K562 (cell line): Measurements from ENCODE around the gene TOGARAM2. TPM values are rescaled to one million over a fixed set of nuclear protein-coding genes. Genes with fewer than 3 reads are reported as not detected.

Source experiments
- ATAC-seq: fragments of 200-7000 bp; cut with Tn5 transposase; 3 replicates; pipeline ENCODE4 v1.9.1; 2020; ENCODE audit warnings: moderate library complexity
- BruUV-seq: library from RNA; stranded (reverse); fragments of 400-500 nt; replicated peaks from 2 replicates; lab custom pipeline; 2021; lab: Mats Ljungman, UMichigan
- CTCF ChIA-PET: fragments of 300-600 bp; formaldehyde crosslinking; extraction: SDS; loops from one replicate; lab custom pipeline; 2021; ENCODE audit warnings: low intra/inter-chr PET ratio; lab: Yijun Ruan, JAX
- POLR2A ChIA-PET: fragments of 300-600, 350-650 bp; sonication (Branson Sonifier 250); formaldehyde crosslinking; extraction: SDS; loops from one replicate; lab custom pipeline; 2021; ENCODE audit warnings: antibody characterized with exemption, inconsistent platforms; lab: Yijun Ruan, JAX
- DNase-seq, 4 experiments: peaks; one replicate each; pipeline versions ENCODE4 v3.0.0 to v3.0.0-alpha.2; 2011 to 2018; ENCODE audit warnings: low spot score in 3 of 4, mixed read lengths in 3 of 4; ENCODE audit errors: extremely low read depth in 1 of 4
- FAIRE-seq: peaks from 2 replicates; lab custom pipeline; 2011; peaks lifted over from hg19 to GRCh38; lab: Jason Lieb, UNC
- H2AFZ ChIP-seq: 2 replicates; pipeline ENCODE4 v1.6.0; 2011; ENCODE audit warnings: low read depth, low read length, control low read depth, inconsistent platforms
- H3K27ac ChIP-seq: fragments of 200-600 bp; 3 replicates; pipeline ENCODE4 v1.8.0; 2011; ENCODE audit warnings: low read depth, mild to moderate bottlenecking, control low read depth, inconsistent platforms, low read length, moderate library complexity, mixed read lengths; ENCODE audit errors: extremely low read depth
- H3K27me3 ChIP-seq, 2 experiments: fragments of 300-600 bp in 1 of 2; 2 replicates in 1 of 2; 3 replicates in 1 of 2; pipeline versions ENCODE4 v1.6.0 to v1.8.0; 2011; ENCODE audit warnings: inconsistent platforms in 2 of 2, low read length in 2 of 2, mild to moderate bottlenecking in 1 of 2, mixed read lengths in 1 of 2, moderate library complexity in 1 of 2; ENCODE audit not compliant: control insufficient read depth in 2 of 2, insufficient read depth in 2 of 2
- H3K36me3 ChIP-seq: fragments of 300-600 bp; 3 replicates; pipeline ENCODE4 v1.8.0; 2011; ENCODE audit warnings: mild to moderate bottlenecking, low read length, inconsistent platforms; ENCODE audit not compliant: control insufficient read depth, insufficient read depth
- H3K4me1 ChIP-seq, 2 experiments: fragments of 200-600 bp in 1 of 2; replicated peaks in 1 of 2; 2 replicates in 1 of 2; 3 replicates in 1 of 2; pipeline versions ENCODE4 v1.5.1 to v1.8.0; 2011; ENCODE audit warnings: inconsistent platforms in 2 of 2, low read length in 2 of 2, mild to moderate bottlenecking in 1 of 2, mixed read lengths in 1 of 2, moderate library complexity in 1 of 2; ENCODE audit not compliant: control insufficient read depth in 2 of 2, insufficient read depth in 2 of 2
- H3K4me2 ChIP-seq: 2 replicates; pipeline ENCODE4 v1.6.1; 2011; ENCODE audit warnings: low read length, control low read depth, inconsistent platforms, mixed read lengths; ENCODE audit not compliant: insufficient read depth
- H3K4me3 ChIP-seq: fragments of 200-600 bp; sonication (generic), shearing (Covaris generic); 2 replicates; pipeline ENCODE4 v1.5.1; 2016; ENCODE audit warnings: control low read depth, inconsistent platforms
- H3K79me2 ChIP-seq: fragments of 200-600 bp; 3 replicates; pipeline ENCODE4 v1.8.0; 2011; ENCODE audit warnings: low read length, inconsistent platforms; ENCODE audit not compliant: control insufficient read depth, insufficient read depth
- H3K9ac ChIP-seq, 2 experiments: 2 replicates each; pipeline versions ENCODE4 v1.6.0 to v1.6.1; 2011; ENCODE audit warnings: low read depth in 2 of 2, low read length in 2 of 2, control low read depth in 1 of 2, inconsistent platforms in 1 of 2, mild to moderate bottlenecking in 1 of 2, mixed read lengths in 1 of 2; ENCODE audit not compliant: insufficient read depth in 1 of 2
- H3K9me1 ChIP-seq: one replicate; pipeline ENCODE4 v1.6.0; 2011; ENCODE audit warnings: inconsistent platforms, mild to moderate bottlenecking, low read length, moderate library complexity; ENCODE audit not compliant: control insufficient read depth, insufficient read depth
- H3K9me3 ChIP-seq: replicated peaks from 2 replicates; pipeline ENCODE4 v1.5.1; 2011; ENCODE audit warnings: low read depth, low read length, inconsistent platforms; ENCODE audit not compliant: control insufficient read depth, insufficient read depth
- H4K20me1 ChIP-seq: replicated peaks from 2 replicates; pipeline ENCODE4 v1.6.1; 2011; ENCODE audit warnings: low read length, inconsistent platforms, mixed read lengths; ENCODE audit not compliant: control insufficient read depth, insufficient read depth
- BRD4 ChIP-seq: fragments of 200-600 bp; sonication (generic); IDR thresholded peaks from 2 replicates; pipeline ENCODE4 v1.6.1; 2017; ENCODE audit warnings: inconsistent platforms
- BRF2 ChIP-seq: IDR thresholded peaks from 3 replicates; pipeline ENCODE4 v1.6.1; 2011; ENCODE audit warnings: borderline replicate concordance, mild to moderate bottlenecking; ENCODE audit not compliant: insufficient read length, insufficient read depth
- GABPA ChIP-seq: fragments of 200-800 bp; sonication (Bioruptor generic); conservative IDR thresholded peaks from 2 replicates; pipeline ENCODE4 v1.6.1; 2016; ENCODE audit warnings: low read depth, missing genetic modification characterization, missing compliant biosample characterization
- MYNN ChIP-seq, 2 experiments: sonication (generic); formaldehyde crosslinking in 1 of 2; IDR thresholded peaks; 2 replicates each; pipeline versions ENCODE4 v1.5.0 to v1.6.1; 2016 to 2020; ENCODE audit warnings: antibody characterized with exemption in 1 of 2, missing genetic modification reagents in 1 of 2
- TBP ChIP-seq: optimal IDR thresholded peaks from 2 replicates; pipeline ENCODE3; 2011; ENCODE audit warnings: low read depth, low read length, improper control_type of control experiment
- XRCC3 ChIP-seq: fragments of 450-650 bp; IDR thresholded peaks from 2 replicates; pipeline ENCODE4 v1.6.1; 2017; ENCODE audit warnings: mild to moderate bottlenecking, moderate library complexity
- ZKSCAN3 ChIP-seq: fragments of 250-450 bp; sonication (Bioruptor Pico); IDR thresholded peaks from 2 replicates; pipeline ENCODE4 v1.4.0; 2020
- ZNF277 ChIP-seq: fragments of 250-450 bp; sonication (Bioruptor Pico); IDR thresholded peaks from 2 replicates; pipeline ENCODE4 v1.8.0; 2022; ENCODE audit warnings: inconsistent platforms, mild to moderate bottlenecking, moderate library complexity, borderline replicate concordance
- ZNF282 ChIP-seq: sonication (generic); formaldehyde crosslinking; IDR thresholded peaks from 2 replicates; pipeline ENCODE4 v1.8.1; 2023; ENCODE audit warnings: missing genetic modification reagents
- ZSCAN32 ChIP-seq: fragments of 450-650 bp; formaldehyde crosslinking; IDR thresholded peaks from 2 replicates; pipeline ENCODE4 v1.4.0; 2020; ENCODE audit warnings: mild to moderate bottlenecking, moderate library complexity
- WGBS: fragments of 100-300 bp; shearing (Covaris generic); methylation state at CpG from one replicate; pipeline ENCODE4 v1.1.6; 2016; ENCODE audit warnings: low coverage, mixed read lengths; ENCODE audit not compliant: insufficient coverage; ENCODE audit errors: missing lambda C conversion rate; 5-methylcytosine and 5-hydroxymethylcytosine counted together
- in situ Hi-C: fragments of 300-500 bp; cut with MboI; formaldehyde crosslinking; loops from 4 replicates; pipeline ENCODE4 v1.15.0; 2018; ENCODE audit warnings: inconsistent platforms, mixed read lengths
- intact Hi-C: fragments of 100-400 bp; cut with micrococcal nuclease; formaldehyde crosslinking; loops from 2 replicates; pipeline ENCODE4 v1.14.2; 2022
- polyA plus RNA-seq, 8 experiments: library from polyadenylated mRNA; depleted of rRNA in 4 of 8; stranded (reverse) in 5 of 8; unstranded in 3 of 8; fragments of >200 nt; fragmentation: Nextera tagmentation in 2 of 8; fragmentation: Illumina TruSeq in 1 of 8; extraction: Ambion mirVana in 2 of 8; extraction: Trizol in 1 of 8; gene quantifications; 2 replicates each; pipeline versions ENCODE4 v1.2.1 to v1.2.3, GENCODE V29; 2011 to 2014; ENCODE audit warnings: inconsistent platforms in 1 of 8, missing spikeins in 1 of 8
- total RNA-seq, 7 experiments: library from RNA; depleted of rRNA in 6 of 7; stranded (reverse); fragments of >200 nt in 6 of 7; fragmentation: Illumina TruSeq in 2 of 7; extraction: Trizol in 2 of 7; gene quantifications; 2 replicates each; pipeline versions ENCODE4 v1.2.1 to v1.2.3, GENCODE V29; 2011 to 2021; ENCODE audit warnings: low replicate concordance in 1 of 7
- TF ChIP-seq, protein P1 (sequence below): fragments of 450-650 bp; IDR thresholded peaks from 2 replicates; pipeline ENCODE4 v1.6.1; 2018; ENCODE audit warnings: mild to moderate bottlenecking, low read depth; ENCODE audit not compliant: partially characterized antibody

The TOGARAM2 gene
- total and polyA plus RNA-seq, 9 of the 15 experiments (the other 6 are each of a cell fraction or from before 2014, with no cell fraction given), result not detected

DNA sequence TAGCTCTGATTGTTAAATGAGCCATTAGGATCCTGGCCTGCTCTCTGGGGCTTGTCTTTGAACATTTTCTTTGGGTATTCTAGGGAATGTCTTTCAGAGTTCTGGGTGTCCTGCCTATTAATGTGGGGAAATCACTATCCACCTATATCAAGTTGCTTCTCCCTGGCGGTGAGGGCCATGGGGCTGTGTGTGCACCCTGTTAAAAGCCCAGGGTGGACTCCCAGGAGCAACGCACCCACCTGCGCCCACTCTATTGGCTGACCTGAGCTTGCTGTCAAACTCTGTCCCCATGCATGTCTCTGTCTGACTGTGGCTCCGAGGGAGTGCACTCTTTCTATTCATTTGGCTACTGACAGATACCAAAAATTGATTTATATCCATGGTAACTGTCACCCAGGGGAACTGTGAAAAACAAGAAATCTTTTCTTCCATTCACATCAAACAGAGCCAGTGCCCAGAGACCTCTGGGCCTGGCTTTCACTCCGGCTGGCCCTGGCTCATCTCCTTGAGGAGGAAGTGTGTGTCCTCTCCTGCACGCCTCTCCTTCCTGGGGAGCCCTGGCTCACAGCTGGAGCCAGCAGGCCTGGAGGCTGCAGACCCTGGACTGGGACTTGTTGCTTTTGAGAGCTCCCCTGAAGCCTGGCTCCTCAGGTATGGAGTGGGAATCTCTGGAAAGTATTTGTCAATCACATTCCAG, 10.5 kb upstream of the TOGARAM2 start:
- CTCF ChIA-PET, result no interaction called here
- ATAC-seq, result no peak
- in situ Hi-C loops, result loop anchor here (25.0 kb wide), 1 partner anchor 1092 kb away; no protein-coding TSS in a partner anchor

GRCh38 chr2:28972778-28973335, 8.2 kb upstream of the TOGARAM2 start:
- POLR2A ChIA-PET, result no interaction called here
- BruUV-seq, result no TSS peak
- 2% methylated on average over 6 of the region's 6 CpGs for WGBS
- TF ChIP-seq ZNF277 (no peak), GABPA (no peak), MYNN (IDR thresholded peaks at IDR 0.05) (no peak), MYNN (CRISPR knock-in tag; IDR thresholded peaks at IDR 0.05) (no peak), BRF2 (no peak), ZKSCAN3 (CRISPR knock-in tag) (no peak), ZSCAN32 (no peak)
- TF ChIP-seq, protein P1, sequence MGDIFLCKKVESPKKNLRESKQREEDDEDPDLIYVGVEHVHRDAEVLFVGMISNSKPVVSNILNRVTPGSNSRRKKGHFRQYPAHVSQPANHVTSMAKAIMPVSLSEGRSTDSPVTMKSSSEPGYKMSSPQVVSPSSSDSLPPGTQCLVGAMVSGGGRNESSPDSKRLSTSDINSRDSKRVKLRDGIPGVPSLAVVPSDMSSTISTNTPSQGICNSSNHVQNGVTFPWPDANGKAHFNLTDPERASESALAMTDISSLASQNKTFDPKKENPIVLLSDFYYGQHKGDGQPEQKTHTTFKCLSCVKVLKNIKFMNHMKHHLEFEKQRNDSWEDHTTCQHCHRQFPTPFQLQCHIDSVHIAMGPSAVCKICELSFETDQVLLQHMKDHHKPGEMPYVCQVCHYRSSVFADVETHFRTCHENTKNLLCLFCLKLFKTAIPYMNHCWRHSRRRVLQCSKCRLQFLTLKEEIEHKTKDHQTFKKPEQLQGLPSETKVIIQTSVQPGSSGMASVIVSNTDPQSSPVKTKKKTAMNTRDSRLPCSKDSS, result no peak

More for the DNA sequence above, 10.5 kb upstream of the TOGARAM2 start:
- Histone ChIP-seq H3K27ac (no peak overlapping the region), H3K4me3 (no peak overlapping the region), H3K4me2 (no peak overlapping the region), H3K36me3 (no peaks in the 10 kb centered on the region), H3K79me2 (no peaks in the 10 kb centered on the region), H4K20me1 (no peaks in the 10 kb centered on the region), H2AFZ (no peak overlapping the region), H3K27me3 (peaks cover 6 to 30% of the 10 kb centered on the region in 2 experiments; a peak in 4 of 5 replicates), H3K9me1 (no peaks in the 10 kb centered on the region), H3K9me3 (no peaks in the 10 kb centered on the region), H3K9ac (no peak overlapping the region), H3K4me1 (no peaks in the 10 kb centered on the region)
- POLR2A ChIA-PET, result interaction anchor here (0.6 kb wide), 1 partner anchor 100 kb away, joined by 3 read pairs; no protein-coding TSS in a partner anchor
- no peak for TF ChIP-seq BRD4
- TF ChIP-seq ZNF282 (CRISPR knock-in tag), result no peak
- no peak for TF ChIP-seq XRCC3
- TF ChIP-seq TBP, result no peak
- BruUV-seq, result no TSS peak
- intact Hi-C loops, result no loop called here
- DNase-seq (no peak), FAIRE-seq (no peak)
- WGBS, result 2% methylated on average over 6 of the region's 6 CpGs

More at GRCh38 chr2:28972778-28973335, 8.2 kb upstream of the TOGARAM2 start:
- ATAC-seq (no peak), DNase-seq (no peak), FAIRE-seq (no peak)
- in situ Hi-C loops, result loop anchor here (25.0 kb wide), 1 partner anchor 1089 kb away; no protein-coding TSS in a partner anchor
- intact Hi-C loops, result no loop called here
- CTCF ChIA-PET, result no interaction called here
- Histone ChIP-seq H3K36me3 (no peaks in the 10 kb centered on the region), H3K4me1 (no peaks in the 10 kb centered on the region; a peak in 1 of 5 replicates), H3K4me3 (no peak overlapping the region), H3K4me2 (no peak overlapping the region), H4K20me1 (no peaks in the 10 kb centered on the region), H3K27me3 (peaks cover 6 to 40% of the 10 kb centered on the region in 2 experiments; a peak in 4 of 5 replicates), H3K79me2 (no peaks in the 10 kb centered on the region), H3K9me1 (no peaks in the 10 kb centered on the region), H2AFZ (no peak overlapping the region), H3K27ac (no peak overlapping the region), H3K9me3 (no peaks in the 10 kb centered on the region), H3K9ac (no peak overlapping the region)
